Pons (tissue), 1 donor: ENCODE results near the gene CNOT4.
"Not testable (repeated sequence)": the region's sequence is repeated elsewhere in the genome, so short reads cannot be mapped to it uniquely, and the experiment has no call there.

Source experiments
- DNase-seq: peaks from one replicate; pipeline ENCODE4 v3.0.0-alpha.2; 2016; ENCODE audit warnings: low spot score

The CNOT4 gene

GRCh38 chr7:135364206-135364605, 145.7 kb downstream of the CNOT4 start:
- no peak for DNase-seq

- DNase-seq: no peak
These were observed 147.0 kb downstream of the CNOT4 start for GRCh38 chr7:135362871-135363270.

- no peak for DNase-seq
These were observed 148.1 kb downstream of the CNOT4 start for GRCh38 chr7:135361788-135362187.

- no peak for DNase-seq
These were observed 150.3 kb downstream of the CNOT4 start for GRCh38 chr7:135359615-135360014.

GRCh38 chr7:135355377-135356048, 154.4 kb downstream of the CNOT4 start:
- DNase-seq: no peak

- DNase-seq: no peak
These were observed 156.1 kb downstream of the CNOT4 start for GRCh38 chr7:135353832-135354231.

- DNase-seq: no peak
These were observed 157.6 kb downstream of the CNOT4 start for GRCh38 chr7:135352285-135352684.

GRCh38 chr7:135351070-135351469, 158.8 kb downstream of the CNOT4 start:
- not testable (repeated sequence) for DNase-seq

- DNase-seq: no peak
These were observed 160.2 kb downstream of the CNOT4 start for GRCh38 chr7:135349746-135350145.

- DNase-seq: no peak
These were observed 161.4 kb downstream of the CNOT4 start for GRCh38 chr7:135348493-135348892.

- no peak for DNase-seq
These were observed 166.5 kb downstream of the CNOT4 start for GRCh38 chr7:135343361-135343760.

GRCh38 chr7:135342887-135343286, 167.0 kb downstream of the CNOT4 start:
- peak; percentile 35 for DNase-seq

- no peak for DNase-seq
These were observed 168.9 kb downstream of the CNOT4 start for GRCh38 chr7:135341049-135341448.

- DNase-seq: no peak
These were observed 171.8 kb downstream of the CNOT4 start for GRCh38 chr7:135337977-135338550.

- no peak for DNase-seq
These were observed 172.4 kb downstream of the CNOT4 start for GRCh38 chr7:135337506-135337905.

GRCh38 chr7:135335628-135336139, 174.2 kb downstream of the CNOT4 start:
- no peak for DNase-seq

- no peak for DNase-seq
These were observed 174.9 kb downstream of the CNOT4 start for GRCh38 chr7:135334830-135335543.

GRCh38 chr7:135333946-135334345, 176.0 kb downstream of the CNOT4 start:
- DNase-seq: no peak

- no peak for DNase-seq
These were observed 176.7 kb downstream of the CNOT4 start for GRCh38 chr7:135333200-135333599.

- DNase-seq: no peak
These were observed 179.8 kb downstream of the CNOT4 start for GRCh38 chr7:135330088-135330487.

- no peak for DNase-seq
These were observed 181.4 kb downstream of the CNOT4 start for GRCh38 chr7:135328526-135328925.

- no peak for DNase-seq
These were observed 181.8 kb downstream of the CNOT4 start for GRCh38 chr7:135328053-135328452.

GRCh38 chr7:135327458-135327857, 182.4 kb downstream of the CNOT4 start:
- no peak for DNase-seq
